WERI-Rb-1 (cell line): ENCODE measurements around the gene PBX3.
A peak's percentile ranks its signal among the peaks of the same experiment; 100 is the strongest.

ENCODE experiments used
- DNase-seq: peaks from one replicate; pipeline ENCODE4 v3.0.0-alpha.2; 2020
- H3K27ac ChIP-seq: fragments of 250-450 bp; sonication (Bioruptor Pico); 2 replicates; pipeline ENCODE4 v1.5.1; 2020; ENCODE audit warnings: mild to moderate bottlenecking, moderate library complexity
- H3K27me3 ChIP-seq: fragments of 250-450 bp; sonication (Bioruptor Pico); 2 replicates; pipeline ENCODE4 v1.5.1; 2021; ENCODE audit warnings: mild to moderate bottlenecking, low read depth, moderate library complexity; ENCODE audit not compliant: insufficient read depth, severe bottlenecking
- H3K36me3 ChIP-seq: fragments of 250-450 bp; sonication (Bioruptor Pico); 2 replicates; pipeline ENCODE4 v1.5.1; 2020; ENCODE audit warnings: mild to moderate bottlenecking, moderate library complexity
- H3K4me3 ChIP-seq: 2 replicates; pipeline ENCODE4 v1.5.1; 2011; ENCODE audit warnings: low read depth, mild to moderate bottlenecking, control low read depth, low read length
- H3K9me3 ChIP-seq: fragments of 250-450 bp; sonication (Bioruptor Pico); 2 replicates; pipeline ENCODE4 v1.5.1; 2021; ENCODE audit warnings: mild to moderate bottlenecking, moderate library complexity; ENCODE audit not compliant: severe bottlenecking
- CTCF ChIP-seq: IDR thresholded peaks from 2 replicates; pipeline ENCODE4 v1.5.1; 2011; ENCODE audit warnings: low read depth, mild to moderate bottlenecking, control low read depth, inconsistent platforms, low read length

The PBX3 gene

GRCh38 chr9:125810161-125810560 lies 63.0 kb downstream of the PBX3 start:
- no peaks in the 10 kb centered on the region for H3K9me3 ChIP-seq

GRCh38 chr9:125811002-125811401 lies 63.8 kb downstream of the PBX3 start:
- Histone ChIP-seq H3K27me3 (no peaks in the 10 kb centered on the region), H3K9me3 (no peaks in the 10 kb centered on the region), H3K4me3 (no peak overlapping the region), H3K36me3 (no peaks in the 10 kb centered on the region), H3K27ac (no peak overlapping the region)
- TF ChIP-seq CTCF, result no peak
- DNase-seq, result no peak

More at GRCh38 chr9:125810161-125810560, 63.0 kb downstream of the PBX3 start:
- TF ChIP-seq CTCF, result no peak
- H3K27me3 ChIP-seq, result no peaks in the 10 kb centered on the region
- no peak overlapping the region for H3K27ac ChIP-seq
- no peak for DNase-seq
- no peak overlapping the region for H3K4me3 ChIP-seq
- H3K36me3 ChIP-seq, result no peaks in the 10 kb centered on the region

GRCh38 chr9:125812403-125812802 lies 65.2 kb downstream of the PBX3 start:
- no peak for DNase-seq
- no peak for TF ChIP-seq CTCF
- no peak overlapping the region for H3K27ac ChIP-seq
- no peaks in the 10 kb centered on the region for H3K27me3 ChIP-seq
- no peaks in the 10 kb centered on the region for H3K36me3 ChIP-seq
- H3K4me3 ChIP-seq, result no peak overlapping the region
- H3K9me3 ChIP-seq, result no peaks in the 10 kb centered on the region

GRCh38 chr9:125815568-125815967 lies 68.4 kb downstream of the PBX3 start:
- Histone ChIP-seq H3K27me3 (no peaks in the 10 kb centered on the region), H3K27ac (peak overlapping the region; percentile 47), H3K4me3 (no peak overlapping the region), H3K9me3 (no peaks in the 10 kb centered on the region), H3K36me3 (no peaks in the 10 kb centered on the region; the same call in 1 of the 2 replicates)
- TF ChIP-seq CTCF, result no peak
- DNase-seq, result no peak

GRCh38 chr9:125816321-125816720 lies 69.1 kb downstream of the PBX3 start:
- DNase-seq, result peak; percentile 44
- peak overlapping the region; percentile 11 for H3K4me3 ChIP-seq
- TF ChIP-seq CTCF, result no peak
- H3K27ac ChIP-seq, result peak overlapping the region; percentile 47
- H3K27me3 ChIP-seq, result no peaks in the 10 kb centered on the region
- H3K9me3 ChIP-seq, result no peaks in the 10 kb centered on the region
- H3K36me3 ChIP-seq, result no peaks in the 10 kb centered on the region; the same call in 1 of the 2 replicates

GRCh38 chr9:125820100-125820804 lies 73.1 kb downstream of the PBX3 start:
- H3K27me3 ChIP-seq, result no peaks in the 10 kb centered on the region
- DNase-seq, result no peak
- H3K27ac ChIP-seq, result peak overlapping the region; percentile 3
- no peaks in the 10 kb centered on the region; the same call in 1 of the 2 replicates for H3K36me3 ChIP-seq
- no peaks in the 10 kb centered on the region for H3K9me3 ChIP-seq
- no peak for TF ChIP-seq CTCF
- H3K4me3 ChIP-seq, result no peak overlapping the region
